Nephron progenitor cell (in vitro differentiated cells): ENCODE results near the gene EMC7.

Source experiments
- DNase-seq: peaks from one replicate; pipeline ENCODE4 v3.0.0; 2021
- H3K27ac Mint-ChIP-seq: 2 replicates; pipeline ENCODE4 v1.8.0; 2021; ENCODE audit warnings: mild to moderate bottlenecking, moderate library complexity, mixed read lengths
- H3K27me3 Mint-ChIP-seq: 2 replicates; pipeline ENCODE4 v1.8.0; 2021; ENCODE audit warnings: mild to moderate bottlenecking, low read depth, mixed read lengths; ENCODE audit not compliant: poor library complexity
- H3K36me3 Mint-ChIP-seq: 2 replicates; pipeline ENCODE4 v1.8.0; 2021; ENCODE audit warnings: low read depth, mixed read lengths
- H3K4me1 Mint-ChIP-seq: 2 replicates; pipeline ENCODE4 v1.8.0; 2021; ENCODE audit warnings: mixed read lengths
- H3K4me3 Mint-ChIP-seq: 2 replicates; pipeline ENCODE4 v1.8.0; 2021; ENCODE audit warnings: mild to moderate bottlenecking, moderate library complexity, mixed read lengths
- H3K9me3 Mint-ChIP-seq: 2 replicates; pipeline ENCODE4 v1.8.0; 2021; ENCODE audit warnings: mild to moderate bottlenecking, moderate library complexity, mixed read lengths
- CTCF ChIP-seq: fragments of 200-600 bp; sonication (generic); IDR thresholded peaks from 2 replicates; pipeline ENCODE4 v1.5.0; 2021; ENCODE audit warnings: antibody characterized with exemption

The EMC7 gene

GRCh38 chr15:34116620-34117019 is 15.0 kb upstream of the EMC7 start:
- Mint-ChIP-seq H3K36me3 (no peaks in the 10 kb centered on the region), H3K4me3 (no peak overlapping the region), H3K4me1 (no peaks in the 10 kb centered on the region), H3K27me3 (peaks cover under 1% of the 10 kb centered on the region), H3K9me3 (peaks cover 8% of the 10 kb centered on the region), H3K27ac (no peak overlapping the region)
- no peak for DNase-seq
- no peak for TF ChIP-seq CTCF

GRCh38 chr15:34114739-34115138 is 13.1 kb upstream of the EMC7 start:
- Mint-ChIP-seq H3K27ac (no peak overlapping the region), H3K27me3 (peaks cover 4% of the 10 kb centered on the region), H3K4me1 (no peaks in the 10 kb centered on the region), H3K36me3 (no peaks in the 10 kb centered on the region), H3K9me3 (no peaks in the 10 kb centered on the region), H3K4me3 (no peak overlapping the region)
- no peak for DNase-seq
- TF ChIP-seq CTCF, result no peak

- H3K4me3 Mint-ChIP-seq, result no peak overlapping the region
- no peaks in the 10 kb centered on the region for H3K9me3 Mint-ChIP-seq
- TF ChIP-seq CTCF, result no peak
- DNase-seq, result no peak
- no peaks in the 10 kb centered on the region for H3K4me1 Mint-ChIP-seq
- no peak overlapping the region for H3K27ac Mint-ChIP-seq
- no peaks in the 10 kb centered on the region for H3K36me3 Mint-ChIP-seq
- peaks cover 4% of the 10 kb centered on the region for H3K27me3 Mint-ChIP-seq
Measured at GRCh38 chr15:34114215-34114614, 12.6 kb upstream of the EMC7 start.

GRCh38 chr15:34111488-34111887 is 9.8 kb upstream of the EMC7 start:
- H3K36me3 Mint-ChIP-seq, result no peaks in the 10 kb centered on the region
- H3K27me3 Mint-ChIP-seq, result peaks cover 4% of the 10 kb centered on the region
- TF ChIP-seq CTCF, result no peak
- no peak for DNase-seq
- no peak overlapping the region for H3K4me3 Mint-ChIP-seq
- no peak overlapping the region for H3K27ac Mint-ChIP-seq
- H3K9me3 Mint-ChIP-seq, result no peaks in the 10 kb centered on the region
- no peaks in the 10 kb centered on the region for H3K4me1 Mint-ChIP-seq

- peak; percentile 54 for TF ChIP-seq CTCF
- Mint-ChIP-seq H3K4me3 (no peak overlapping the region), H3K9me3 (no peaks in the 10 kb centered on the region), H3K27me3 (peaks cover 6% of the 10 kb centered on the region), H3K4me1 (no peaks in the 10 kb centered on the region), H3K27ac (no peak overlapping the region), H3K36me3 (peaks cover 3% of the 10 kb centered on the region)
- DNase-seq, result no peak
Measured at GRCh38 chr15:34109797-34110663, 8.4 kb upstream of the EMC7 start.

- Mint-ChIP-seq H3K4me1 (peaks cover 3% of the 10 kb centered on the region), H3K4me3 (no peak overlapping the region), H3K27me3 (peaks cover 13% of the 10 kb centered on the region), H3K9me3 (peaks cover 11% of the 10 kb centered on the region), H3K27ac (no peak overlapping the region), H3K36me3 (peaks cover 17% of the 10 kb centered on the region)
- no peak for DNase-seq
- no peak for TF ChIP-seq CTCF
Measured at GRCh38 chr15:34107315-34107714, 5.7 kb upstream of the EMC7 start.
